Keratinocyte (primary cell): ENCODE results near the gene MFF.

Source experiments
- CTCF ChIP-seq, 3 experiments: IDR thresholded peaks in 1 of 3; conservative IDR thresholded peaks in 1 of 3; optimal IDR thresholded peaks in 1 of 3; 2 replicates in 2 of 3; 3 replicates in 1 of 3; pipeline versions ENCODE3 to v1.5.1; 2011; ENCODE audit warnings: low read length in 3 of 3, mild to moderate bottlenecking in 3 of 3, moderate library complexity in 2 of 3, control low read depth in 1 of 3, inconsistent platforms in 1 of 3; ENCODE audit not compliant: insufficient read depth in 2 of 3; ENCODE audit errors: extremely low read depth in 1 of 3
- EZH2 ChIP-seq: IDR thresholded peaks from one replicate; pipeline ENCODE4 v1.6.1; 2012; ENCODE audit warnings: inconsistent platforms, mild to moderate bottlenecking, low read length, moderate library complexity

- no peak for TF ChIP-seq CTCF (optimal IDR thresholded peaks at IDR 0.05 in 1 of 3, IDR thresholded peaks at IDR 0.05 in 1 of 3, conservative IDR thresholded peaks at IDR 0.05 in 1 of 3; ENCODE audit: extremely low read depth in 1 of 3, insufficient read depth in 2 of 3, low read length in 3 of 3)
- TF ChIP-seq EZH2 = no peak
Observed at GRCh38 chr2:227367427-227367795, 42.4 kb downstream of the MFF start.
